ENCODE data around the gene ACTRT3. TPM values are rescaled to one million over a fixed set of nuclear protein-coding genes. Genes with fewer than 3 reads are reported as not detected.

The ACTRT3 gene
- total and polyA plus RNA-seq, 2 of the 13 experiments (the other 11 are each of a cell fraction or from before 2014, with no cell fraction given) = 0.42 to 0.97 TPM

DNA sequence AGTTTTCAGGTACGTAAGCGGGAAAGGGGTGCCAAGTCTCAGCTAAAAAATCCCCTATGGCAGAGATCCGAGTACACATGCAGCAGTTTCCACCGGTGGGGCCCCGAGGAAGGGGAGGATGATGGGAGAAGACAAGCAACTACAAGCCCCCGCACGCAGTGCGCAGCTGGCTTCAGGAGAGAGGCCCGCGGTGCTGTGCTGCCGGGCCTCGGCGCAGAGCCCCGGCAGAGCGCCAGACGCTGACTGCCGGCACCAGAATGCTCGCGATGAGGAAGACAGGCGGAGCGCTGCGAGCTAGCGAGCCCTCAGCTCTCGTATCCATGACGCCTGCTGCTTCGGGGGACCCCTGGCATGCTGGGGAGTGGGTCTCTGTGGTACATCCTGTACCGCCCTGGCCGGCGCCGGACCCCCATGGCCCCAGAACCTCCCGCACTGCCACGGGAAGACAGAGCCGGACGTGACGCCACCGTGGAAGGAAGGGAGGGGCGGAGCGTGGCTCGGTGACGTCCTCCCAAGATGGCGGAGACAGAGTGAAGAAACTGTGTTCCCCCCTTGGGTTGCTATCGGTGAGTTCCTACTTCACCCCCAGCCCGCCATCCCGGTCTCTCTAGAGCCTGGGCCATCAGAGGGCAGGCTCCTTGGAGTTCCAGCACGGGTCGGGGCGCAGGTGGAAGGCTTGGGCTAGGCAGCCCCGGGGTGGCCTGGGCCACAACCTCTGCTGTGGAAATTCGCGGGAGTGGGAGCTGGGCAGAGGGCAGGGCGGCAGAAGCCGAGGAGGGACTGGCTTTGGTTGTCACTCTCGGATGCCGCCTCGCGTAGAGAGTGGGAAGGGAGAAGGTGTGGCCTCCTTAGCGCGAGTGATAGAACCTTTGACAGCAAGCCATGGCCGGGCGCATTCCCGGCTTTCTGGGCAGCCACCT, 3.8 kb upstream of the ACTRT3 start, which contains the start of gene MYNN (continued):
- TF ChIP-seq, protein P1, sequence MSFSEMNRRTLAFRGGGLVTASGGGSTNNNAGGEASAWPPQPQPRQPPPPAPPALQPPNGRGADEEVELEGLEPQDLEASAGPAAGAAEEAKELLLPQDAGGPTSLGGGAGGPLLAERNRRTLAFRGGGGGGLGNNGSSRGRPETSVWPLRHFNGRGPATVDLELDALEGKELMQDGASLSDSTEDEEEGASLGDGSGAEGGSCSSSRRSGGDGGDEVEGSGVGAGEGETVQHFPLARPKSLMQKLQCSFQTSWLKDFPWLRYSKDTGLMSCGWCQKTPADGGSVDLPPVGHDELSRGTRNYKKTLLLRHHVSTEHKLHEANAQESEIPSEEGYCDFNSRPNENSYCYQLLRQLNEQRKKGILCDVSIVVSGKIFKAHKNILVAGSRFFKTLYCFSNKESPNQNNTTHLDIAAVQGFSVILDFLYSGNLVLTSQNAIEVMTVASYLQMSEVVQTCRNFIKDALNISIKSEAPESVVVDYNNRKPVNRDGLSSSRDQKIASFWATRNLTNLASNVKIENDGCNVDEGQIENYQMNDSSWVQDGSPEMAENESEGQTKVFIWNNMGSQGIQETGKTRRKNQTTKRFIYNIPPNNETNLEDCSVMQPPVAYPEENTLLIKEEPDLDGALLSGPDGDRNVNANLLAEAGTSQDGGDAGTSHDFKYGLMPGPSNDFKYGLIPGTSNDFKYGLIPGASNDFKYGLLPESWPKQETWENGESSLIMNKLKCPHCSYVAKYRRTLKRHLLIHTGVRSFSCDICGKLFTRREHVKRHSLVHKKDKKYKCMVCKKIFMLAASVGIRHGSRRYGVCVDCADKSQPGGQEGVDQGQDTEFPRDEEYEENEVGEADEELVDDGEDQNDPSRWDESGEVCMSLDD (CRISPR knock-in tag; IDR thresholded peaks at IDR 0.05; ENCODE audit: borderline replicate concordance) = no peak; the same call in 1 of the 2 replicates
- TF ChIP-seq PCBP1 (IDR thresholded peaks at IDR 0.05; ENCODE audit: borderline replicate concordance, low read depth, low read length) (no peak), CENPT (CRISPR knock-in tag; IDR thresholded peaks at IDR 0.05; ENCODE audit: low read depth) (peak; percentile 73; the same call in 1 of the 2 replicates), ZFP62 (CRISPR knock-in tag; IDR thresholded peaks at IDR 0.05) (0 out of 2 replicates have a peak, but pooled peaks have one; percentile 35), MED1 (CRISPR knock-in tag; IDR thresholded peaks at IDR 0.05) (peak; percentile 77), ZNF616 (CRISPR knock-in tag; IDR thresholded peaks at IDR 0.05; ENCODE audit: low read depth) (no peak), TP53 (CRISPR knock-in tag; conservative IDR thresholded peaks at IDR 0.05) (no peak; the same call in 1 of the 2 replicates), GZF1 (CRISPR knock-in tag; IDR thresholded peaks at IDR 0.05) (peak; percentile 76; the same call in 1 of the 2 replicates), DPF2 (CRISPR knock-in tag; IDR thresholded peaks at IDR 0.05; ENCODE audit: borderline replicate concordance, low read depth) (no peak), TARDBP (CRISPR knock-in tag; IDR thresholded peaks at IDR 0.05) (peak; percentile 14; the same call in 1 of the 2 replicates), ZNF777 (CRISPR knock-in tag; IDR thresholded peaks at IDR 0.05) (no peak; the same call in 1 of the 2 replicates), KLF16 (CRISPR knock-in tag; IDR thresholded peaks at IDR 0.05) (peak in 1 of 2 experiments; percentile 56; a peak in 2 of 4 replicates), ZNF124 (CRISPR knock-in tag; IDR thresholded peaks at IDR 0.05) (peak; percentile 77; the same call in 1 of the 2 replicates), ZNF180 (CRISPR knock-in tag; IDR thresholded peaks at IDR 0.05; ENCODE audit: borderline replicate concordance, low read depth) (0 out of 2 replicates have a peak, but pooled peaks have one; percentile 30), ZNF253 (CRISPR knock-in tag; IDR thresholded peaks at IDR 0.05; ENCODE audit: borderline replicate concordance) (no peak), HDAC6 (IDR thresholded peaks at IDR 0.05; ENCODE audit: low read depth, low read length) (no peak), ZNF326 (CRISPR knock-in tag; IDR thresholded peaks at IDR 0.05; ENCODE audit: borderline replicate concordance) (no peak), CHD4 (IDR thresholded peaks at IDR 0.05; ENCODE audit: borderline replicate concordance, low read length) (no peak), ARID2 (CRISPR knock-in tag; IDR thresholded peaks at IDR 0.05; ENCODE audit: borderline replicate concordance) (no peak), SMARCE1 (IDR thresholded peaks at IDR 0.05; ENCODE audit: borderline replicate concordance) (no peak)
- TF ChIP-seq, protein P2, sequence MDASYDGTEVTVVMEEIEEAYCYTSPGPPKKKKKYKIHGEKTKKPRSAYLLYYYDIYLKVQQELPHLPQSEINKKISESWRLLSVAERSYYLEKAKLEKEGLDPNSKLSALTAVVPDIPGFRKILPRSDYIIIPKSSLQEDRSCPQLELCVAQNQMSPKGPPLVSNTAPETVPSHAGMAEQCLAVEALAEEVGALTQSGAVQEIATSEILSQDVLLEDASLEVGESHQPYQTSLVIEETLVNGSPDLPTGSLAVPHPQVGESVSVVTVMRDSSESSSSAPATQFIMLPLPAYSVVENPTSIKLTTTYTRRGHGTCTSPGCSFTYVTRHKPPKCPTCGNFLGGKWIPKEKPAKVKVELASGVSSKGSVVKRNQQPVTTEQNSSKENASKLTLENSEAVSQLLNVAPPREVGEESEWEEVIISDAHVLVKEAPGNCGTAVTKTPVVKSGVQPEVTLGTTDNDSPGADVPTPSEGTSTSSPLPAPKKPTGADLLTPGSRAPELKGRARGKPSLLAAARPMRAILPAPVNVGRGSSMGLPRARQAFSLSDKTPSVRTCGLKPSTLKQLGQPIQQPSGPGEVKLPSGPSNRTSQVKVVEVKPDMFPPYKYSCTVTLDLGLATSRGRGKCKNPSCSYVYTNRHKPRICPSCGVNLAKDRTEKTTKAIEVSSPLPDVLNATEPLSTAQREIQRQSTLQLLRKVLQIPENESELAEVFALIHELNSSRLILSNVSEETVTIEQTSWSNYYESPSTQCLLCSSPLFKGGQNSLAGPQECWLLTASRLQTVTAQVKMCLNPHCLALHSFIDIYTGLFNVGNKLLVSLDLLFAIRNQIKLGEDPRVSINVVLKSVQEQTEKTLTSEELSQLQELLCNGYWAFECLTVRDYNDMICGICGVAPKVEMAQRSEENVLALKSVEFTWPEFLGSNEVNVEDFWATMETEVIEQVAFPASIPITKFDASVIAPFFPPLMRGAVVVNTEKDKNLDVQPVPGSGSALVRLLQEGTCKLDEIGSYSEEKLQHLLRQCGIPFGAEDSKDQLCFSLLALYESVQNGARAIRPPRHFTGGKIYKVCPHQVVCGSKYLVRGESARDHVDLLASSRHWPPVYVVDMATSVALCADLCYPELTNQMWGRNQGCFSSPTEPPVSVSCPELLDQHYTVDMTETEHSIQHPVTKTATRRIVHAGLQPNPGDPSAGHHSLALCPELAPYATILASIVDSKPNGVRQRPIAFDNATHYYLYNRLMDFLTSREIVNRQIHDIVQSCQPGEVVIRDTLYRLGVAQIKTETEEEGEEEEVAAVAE (CRISPR knock-in tag; IDR thresholded peaks at IDR 0.05; ENCODE audit: borderline replicate concordance) = peak; percentile 71; the same call in 1 of the 2 replicates
- TF ChIP-seq, protein P3, sequence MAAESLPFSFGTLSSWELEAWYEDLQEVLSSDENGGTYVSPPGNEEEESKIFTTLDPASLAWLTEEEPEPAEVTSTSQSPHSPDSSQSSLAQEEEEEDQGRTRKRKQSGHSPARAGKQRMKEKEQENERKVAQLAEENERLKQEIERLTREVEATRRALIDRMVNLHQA (CRISPR knock-in tag; IDR thresholded peaks at IDR 0.05) = no peak
